Stomach (tissue), 9 donors: ENCODE data around the gene MAPRE2. TPM values are rescaled to one million over a fixed set of nuclear protein-coding genes. Genes with fewer than 3 reads are reported as not detected.

Experiments used
- DNase-seq, 2 donors: peaks; one replicate each; pipeline versions ENCODE4 v3.0.0 to v3.0.0-alpha.2; 2013 to 2019
- H3K27ac ChIP-seq, 5 donors: fragments of 200-600 bp in 4 of 5; sonication (generic) in 4 of 5; one replicate each; pipeline ENCODE4 v1.5.1; 2013 to 2019; ENCODE audit warnings: mild to moderate bottlenecking in 1 of 5, moderate library complexity in 1 of 5
- H3K27me3 ChIP-seq, 3 donors: fragments of 200-600 bp; sonication (generic); one replicate each; pipeline ENCODE4 v1.5.1; 2017 to 2019; ENCODE audit warnings: mixed run types in 1 of 3
- H3K36me3 ChIP-seq, 4 donors: fragments of 200-600 bp; sonication (generic); 1 replicate in 3 of 4; 2 replicates in 1 of 4; pipeline ENCODE4 v1.5.1; 2016 to 2019
- H3K4me1 ChIP-seq, 4 donors: fragments of 200-600 bp; sonication (generic); one replicate each; pipeline ENCODE4 v1.5.1; 2016 to 2019
- H3K4me3 ChIP-seq, 4 donors: fragments of 200-600 bp; sonication (generic) in 3 of 4; one replicate each; pipeline ENCODE4 v1.5.1; 2016 to 2019; ENCODE audit warnings: mild to moderate bottlenecking in 1 of 4
- H3K9me3 ChIP-seq, 4 donors: fragments of 200-600 bp; sonication (generic); one replicate each; pipeline ENCODE4 v1.5.1; 2016 to 2019
- CTCF ChIP-seq, 7 experiments: fragments of 450-650 bp in 4 of 7; fragments of 200-600 bp in 3 of 7; sonication (generic) in 3 of 7; IDR thresholded peaks; one replicate each; pipeline ENCODE4 v1.5.1; 2016 to 2019; ENCODE audit warnings: antibody characterized with exemption in 7 of 7, control low read depth in 2 of 7, mild to moderate bottlenecking in 1 of 7
- EP300 ChIP-seq: sonication (generic); formaldehyde crosslinking; IDR thresholded peaks from one replicate; pipeline ENCODE4 v1.6.1; 2017; ENCODE audit warnings: antibody characterized with exemption
- POLR2A ChIP-seq, 4 donors: fragments of 450-650 bp; IDR thresholded peaks; one replicate each; pipeline ENCODE4 v1.6.1; 2016; ENCODE audit warnings: antibody characterized with exemption in 4 of 4, control low read depth in 2 of 4, mild to moderate bottlenecking in 1 of 4, moderate library complexity in 1 of 4
- POLR2AphosphoS5 ChIP-seq, 3 donors: sonication (generic); formaldehyde crosslinking; IDR thresholded peaks; one replicate each; pipeline ENCODE4 v1.6.1; 2016; ENCODE audit warnings: antibody characterized with exemption in 3 of 3
- WGBS, 5 donors: extraction: QIAGEN DNeasy Blood & Tissue Kit in 3 of 5; methylation state at CpG; one replicate each; pipeline versions ENCODE4 v1.1.5 to v1.1.7; 2013 to 2018; 5-methylcytosine and 5-hydroxymethylcytosine counted together
- intact Hi-C: fragments of 100-400 bp; cut with DNase I; formaldehyde crosslinking; loops from one replicate; pipeline ENCODE4 v1.15.1; 2023; ENCODE audit warnings: low total_unique reads
- polyA plus RNA-seq, 3 donors: library from polyadenylated mRNA; stranded (reverse); fragments of 200-250 nt; gene quantifications; one replicate each; pipeline ENCODE4 v1.2.3, GENCODE V29; 2013
- total RNA-seq, 5 donors: library from RNA; depleted of rRNA; stranded (reverse); fragments of >200 nt; gene quantifications; one replicate each; pipeline versions ENCODE4 v1.1.0 to v1.2.3, GENCODE V29; 2014 to 2016
- donor health status: healthy with polysubstance abuse.
- donor health status: Bipolar disorder and iron deficiency.
- donor health status: healthy.

MAPRE2 gene
- total and polyA plus RNA-seq, 8 donors = 7.4 to 258 (median 24.2) TPM

- intact Hi-C loops = no loop called here
- Histone ChIP-seq H3K4me1 (peaks cover 0 to 15% (median 5%) of the 10 kb centered on the region in 4 donors), H3K27ac (no peak overlapping the region), H3K36me3 (no peaks in the 10 kb centered on the region), H3K27me3 (no peaks in the 10 kb centered on the region), H3K9me3 (no peaks in the 10 kb centered on the region), H3K4me3 (no peak overlapping the region)
- peak in 1 of 2 donors; percentile 39 for DNase-seq
- 21 to 36% (median 32%) methylated on average over 5 of the region's 5 CpGs for WGBS, 5 donors
- TF ChIP-seq POLR2AphosphoS5 (IDR thresholded peaks at IDR 0.05) (no peak), POLR2A (IDR thresholded peaks at IDR 0.05) (no peak), CTCF (IDR thresholded peaks at IDR 0.05) (no peak), EP300 (no peak)
These were observed 133.0 kb downstream of the MAPRE2 start for GRCh38 chr18:35174093-35174731.

- intact Hi-C loops = no loop called here
- Histone ChIP-seq H3K4me3 (no peak overlapping the region), H3K9me3 (no peaks in the 10 kb centered on the region), H3K36me3 (no peaks in the 10 kb centered on the region), H3K27ac (no peak overlapping the region), H3K27me3 (no peaks in the 10 kb centered on the region), H3K4me1 (peaks cover 0 to 15% (median 5%) of the 10 kb centered on the region in 4 donors)
- WGBS, 5 donors = 86 to 94% (median 92%) methylated on average over 2 of the region's 2 CpGs
- no peak for TF ChIP-seq POLR2A (IDR thresholded peaks at IDR 0.05)
- no peak for TF ChIP-seq EP300
- TF ChIP-seq CTCF (IDR thresholded peaks at IDR 0.05) = no peak
- TF ChIP-seq POLR2AphosphoS5 (IDR thresholded peaks at IDR 0.05) = no peak
- no peak for DNase-seq
These were observed 133.5 kb downstream of the MAPRE2 start for GRCh38 chr18:35174745-35175144.

GRCh38 chr18:35176925-35177324 is 135.7 kb downstream of the MAPRE2 start:
- DNase-seq = no peak
- Histone ChIP-seq H3K27ac (no peak overlapping the region), H3K9me3 (no peaks in the 10 kb centered on the region), H3K36me3 (no peaks in the 10 kb centered on the region), H3K4me1 (peaks cover 0 to 5% (median 0%) of the 10 kb centered on the region in 4 donors), H3K27me3 (no peaks in the 10 kb centered on the region), H3K4me3 (no peak overlapping the region)
- intact Hi-C loops = no loop called here
- no peak for TF ChIP-seq CTCF (IDR thresholded peaks at IDR 0.05)
- TF ChIP-seq EP300 = no peak
- no peak for TF ChIP-seq POLR2A (IDR thresholded peaks at IDR 0.05)
- TF ChIP-seq POLR2AphosphoS5 (IDR thresholded peaks at IDR 0.05) = no peak
- WGBS, 5 donors = 91 to 99% (median 94%) methylated on average over 3 of the region's 3 CpGs

- no peak for DNase-seq
- Histone ChIP-seq H3K27ac (no peak overlapping the region), H3K4me3 (no peak overlapping the region), H3K9me3 (no peaks in the 10 kb centered on the region), H3K27me3 (no peaks in the 10 kb centered on the region), H3K36me3 (no peaks in the 10 kb centered on the region), H3K4me1 (peaks cover 0 to 5% (median 0%) of the 10 kb centered on the region in 4 donors)
- intact Hi-C loops = no loop called here
- WGBS, 5 donors = 78 to 88% (median 82%) methylated on average over 3 of the region's 3 CpGs
- TF ChIP-seq CTCF (IDR thresholded peaks at IDR 0.05) (no peak), POLR2AphosphoS5 (IDR thresholded peaks at IDR 0.05) (no peak), EP300 (no peak), POLR2A (IDR thresholded peaks at IDR 0.05) (no peak)
These were observed 137.0 kb downstream of the MAPRE2 start for GRCh38 chr18:35178260-35178659.
